Activated T-cell treated with anti-CD3 and anti-CD28 coated beads, Interleukin-2, amount 50 U/mL, for 48 hours (primary cell): ENCODE results near the gene MDM4.
"Not testable (repeated sequence)": the region's sequence is repeated elsewhere in the genome, so short reads cannot be mapped to it uniquely, and the experiment has no call there.

Experiments used
- DNase-seq, 2 experiments: peaks; one replicate each; pipeline ENCODE4 v3.0.0-alpha.2; 2020

Gene MDM4

DNA sequence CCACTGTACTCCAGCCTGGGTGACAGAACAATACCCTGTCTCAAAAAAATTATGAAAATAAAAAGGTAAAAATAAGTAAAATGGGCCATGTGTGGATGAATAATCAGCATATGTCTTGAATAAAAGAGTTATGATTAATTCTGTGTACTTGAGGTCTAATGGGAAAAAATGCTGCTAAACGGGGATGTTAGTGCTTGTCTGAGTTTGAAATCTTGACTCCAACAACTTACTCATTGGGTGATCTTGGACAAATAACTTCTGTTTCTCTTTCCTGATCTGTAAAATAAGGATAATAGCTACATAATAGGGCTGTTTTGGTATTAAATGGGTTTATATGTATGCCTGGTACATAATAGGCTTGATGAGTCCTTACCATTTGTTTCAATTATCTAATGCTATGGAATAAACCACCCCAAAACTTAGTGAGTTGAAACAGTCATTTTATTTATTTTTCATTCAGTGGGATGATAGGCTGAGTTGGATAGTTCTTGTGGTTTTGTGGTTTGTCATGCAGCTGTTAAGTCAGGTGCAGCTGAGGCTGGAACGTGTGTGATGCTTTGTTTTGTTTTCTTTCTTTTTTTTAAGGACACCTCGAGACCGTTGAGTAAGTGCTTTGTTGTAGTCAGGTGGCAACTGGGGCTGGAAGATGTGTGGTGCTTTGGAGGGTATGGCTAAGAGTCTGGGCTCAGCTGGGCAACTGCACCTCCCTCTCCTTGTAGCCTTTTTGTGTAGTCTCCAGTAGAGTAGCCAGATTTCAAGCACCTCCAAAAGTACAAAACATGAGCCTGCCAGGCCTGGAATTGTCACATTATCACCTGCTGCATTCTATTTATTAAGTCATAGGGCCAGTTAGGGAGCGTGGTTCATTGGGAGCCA, 4.9 kb downstream of the MDM4 start:
- DNase-seq: peak; percentile 46 to 48

DNA sequence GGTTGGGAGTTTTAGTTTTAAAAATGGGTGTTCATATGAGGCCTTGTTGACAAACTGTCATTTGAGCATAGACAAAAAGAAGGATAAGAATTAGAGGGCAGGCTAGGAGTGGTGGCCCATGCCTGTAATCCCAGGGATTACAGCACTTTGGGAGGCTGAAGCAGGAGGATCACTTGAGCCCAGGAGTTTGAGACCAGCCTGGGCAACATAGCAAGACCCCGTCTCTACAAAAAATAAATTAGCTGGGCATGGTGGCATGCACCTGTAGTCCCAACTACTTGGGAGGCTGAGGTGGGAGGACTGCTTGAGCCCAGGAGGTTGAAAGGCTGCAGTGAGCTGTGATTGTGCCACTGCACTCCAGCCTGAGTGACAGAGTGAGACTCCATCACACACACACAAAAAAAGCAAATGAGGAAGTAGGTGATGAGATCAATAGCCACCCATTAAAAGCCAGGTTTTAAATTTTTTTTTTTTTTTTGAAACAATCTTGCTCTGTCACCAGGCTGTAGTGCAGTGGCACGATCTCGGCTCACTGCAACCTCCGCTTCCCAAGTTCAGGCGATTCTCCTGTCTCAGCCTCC, 5.8 kb downstream of the MDM4 start:
- not testable (repeated sequence) for DNase-seq

DNA sequence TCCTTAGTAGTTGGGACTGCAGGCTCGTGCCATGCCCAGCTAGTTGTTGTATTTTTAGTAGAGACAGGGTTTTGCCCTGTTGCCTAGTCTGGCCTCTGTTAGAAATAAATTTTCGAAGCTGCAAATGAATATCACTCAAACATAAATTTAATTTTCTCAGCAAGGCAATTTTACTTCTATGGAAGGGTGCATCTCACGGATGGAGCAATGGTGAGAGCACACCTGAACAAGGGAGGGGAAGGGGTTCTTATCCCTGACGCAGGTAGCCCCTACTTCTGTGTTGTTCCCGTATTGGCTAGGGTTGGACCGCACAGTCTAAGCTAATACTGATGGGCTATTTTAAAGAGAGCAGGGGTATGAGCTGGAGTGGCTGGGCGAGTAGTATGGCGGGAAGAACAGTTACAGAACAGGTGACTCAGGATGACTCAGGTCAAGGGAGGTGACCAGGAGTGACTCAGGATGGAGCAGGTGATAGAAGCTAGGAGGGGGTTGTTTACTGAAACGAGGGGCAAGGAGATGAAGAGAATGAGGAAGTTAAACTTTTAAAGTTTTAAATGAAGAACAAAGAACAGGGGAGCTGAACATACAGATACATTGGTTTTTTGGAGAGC, 7.5 kb downstream of the MDM4 start:
- peak in 1 of 2 experiments; percentile 45 for DNase-seq

DNA sequence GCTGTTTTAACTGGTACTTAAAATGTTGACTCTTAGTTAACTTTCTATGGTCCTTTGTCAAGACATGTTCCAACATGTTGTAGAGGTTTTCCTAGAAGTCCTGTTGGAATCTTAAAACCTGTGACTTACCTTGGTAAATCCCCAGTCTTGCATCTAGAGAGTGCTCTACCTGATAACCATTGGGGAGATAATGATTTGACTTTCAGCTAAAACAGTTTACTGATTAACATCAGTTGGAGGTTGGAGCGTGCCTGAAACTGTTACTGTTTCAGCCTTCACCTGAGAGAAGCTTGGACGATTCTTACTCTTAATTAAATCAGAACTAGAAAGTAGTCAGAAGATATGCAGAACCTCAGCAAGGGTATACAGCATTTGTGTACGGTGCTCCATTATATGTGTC, 8.8 kb downstream of the MDM4 start:
- no peak for DNase-seq

- DNase-seq: no peak
Measured at GRCh38 chr1:204528241-204528640, 12.0 kb downstream of the MDM4 start.

DNA sequence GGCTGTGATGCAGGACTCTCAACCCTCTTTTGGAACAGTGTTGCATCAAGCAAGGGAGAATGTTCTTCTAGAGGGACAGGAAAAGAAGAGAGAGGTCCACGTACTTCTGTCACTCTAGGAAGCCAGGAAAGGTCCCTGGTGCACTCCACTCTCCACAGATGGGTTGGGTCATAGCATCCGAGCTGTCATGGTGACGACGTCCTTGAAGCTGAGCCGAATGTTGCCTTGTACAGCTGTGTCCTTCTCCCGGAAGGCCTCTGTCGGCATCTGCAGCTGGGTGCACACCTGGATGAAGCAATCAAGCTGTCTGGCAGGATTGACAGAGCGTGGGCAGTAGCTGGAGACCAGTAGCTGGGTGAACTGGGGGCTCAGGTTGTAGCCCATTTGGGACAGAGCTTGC, 12.5 kb downstream of the MDM4 start:
- DNase-seq: no peak

DNA sequence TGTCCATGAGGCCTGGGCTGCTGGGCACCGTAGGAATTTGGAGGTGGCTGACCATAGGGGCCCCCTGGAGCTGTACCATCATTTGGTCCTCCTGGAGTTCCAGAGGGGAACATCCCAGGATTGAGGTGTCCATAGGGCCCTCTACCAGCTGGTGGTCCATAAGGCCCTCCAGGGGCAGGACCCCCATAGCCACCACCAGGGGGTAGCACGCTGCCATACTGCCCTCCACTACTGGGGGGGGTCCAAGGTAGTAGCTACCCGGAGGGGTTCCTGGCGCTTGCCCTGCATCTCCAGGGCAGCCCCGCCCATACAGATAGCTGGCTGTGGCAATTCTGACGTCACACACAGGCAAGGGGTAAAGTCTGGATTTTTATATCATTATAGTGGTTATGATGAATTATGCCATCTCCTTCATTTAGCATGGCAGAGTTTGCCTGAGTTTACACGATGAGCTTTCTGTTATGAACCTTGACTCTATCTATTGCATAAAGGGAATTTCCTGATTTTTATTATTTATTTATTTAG, 13.2 kb downstream of the MDM4 start:
- DNase-seq: no peak

GRCh38 chr1:204530932-204531331, 14.7 kb downstream of the MDM4 start:
- DNase-seq: no peak

DNA sequence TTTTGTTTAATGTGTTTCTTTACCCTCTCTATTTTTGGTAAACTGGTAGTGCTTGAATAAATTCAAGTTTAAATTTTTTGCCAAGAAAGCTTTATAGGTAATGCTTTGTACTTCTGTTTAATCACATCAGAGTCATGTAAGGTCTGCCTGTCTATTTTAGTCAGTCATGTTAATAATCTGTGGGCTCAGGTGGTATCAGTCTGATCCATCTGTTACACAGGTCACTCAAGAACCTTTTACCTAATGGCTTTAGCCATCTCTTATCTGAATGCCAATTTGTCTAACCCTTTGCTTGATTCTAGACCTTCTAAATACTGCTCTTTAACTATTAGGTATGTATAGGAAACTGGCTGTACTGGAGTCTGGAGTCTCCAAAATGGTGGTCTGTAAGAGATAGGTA, 16.6 kb downstream of the MDM4 start:
- no peak for DNase-seq

DNA sequence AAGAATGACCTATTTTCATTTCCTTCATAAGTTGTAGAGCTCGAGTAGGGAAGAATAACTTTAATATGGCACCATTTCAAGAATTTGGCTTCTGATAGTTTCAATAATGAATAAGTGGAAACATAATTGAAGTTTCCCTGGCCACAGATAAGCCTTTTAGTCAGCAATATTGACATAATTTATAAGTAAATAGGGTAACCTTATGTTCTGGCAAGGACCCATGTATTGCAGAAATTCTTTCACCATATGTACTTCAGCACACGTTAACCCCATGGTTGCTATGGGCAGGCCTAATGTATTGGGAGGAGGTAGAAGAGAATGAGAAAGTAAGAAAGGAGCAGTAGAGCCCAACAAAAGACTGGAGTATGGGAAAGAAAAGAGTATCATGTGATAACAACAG, 25.4 kb downstream of the MDM4 start:
- no peak for DNase-seq

- DNase-seq: no peak
Measured at GRCh38 chr1:204544321-204544720, 28.1 kb downstream of the MDM4 start.

DNA sequence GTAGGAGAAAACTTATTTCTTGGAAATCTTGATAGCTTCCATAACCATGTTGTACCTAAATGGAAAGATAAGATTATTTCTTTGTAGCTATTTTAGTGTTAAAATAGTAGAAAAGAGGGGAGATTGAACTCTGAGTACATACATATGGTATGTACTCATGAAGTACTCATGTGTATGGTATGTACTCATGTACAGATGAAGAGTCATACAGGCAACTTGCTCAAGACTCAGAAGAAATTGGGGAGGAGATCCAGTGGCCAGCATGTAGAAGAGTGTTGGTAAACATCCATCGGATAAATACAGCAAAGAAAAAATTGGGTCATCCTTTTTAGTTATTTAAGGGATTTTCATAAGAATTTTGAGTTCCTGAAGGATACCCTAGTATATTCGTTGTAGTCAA, 29.0 kb downstream of the MDM4 start:
- no peak for DNase-seq

DNA sequence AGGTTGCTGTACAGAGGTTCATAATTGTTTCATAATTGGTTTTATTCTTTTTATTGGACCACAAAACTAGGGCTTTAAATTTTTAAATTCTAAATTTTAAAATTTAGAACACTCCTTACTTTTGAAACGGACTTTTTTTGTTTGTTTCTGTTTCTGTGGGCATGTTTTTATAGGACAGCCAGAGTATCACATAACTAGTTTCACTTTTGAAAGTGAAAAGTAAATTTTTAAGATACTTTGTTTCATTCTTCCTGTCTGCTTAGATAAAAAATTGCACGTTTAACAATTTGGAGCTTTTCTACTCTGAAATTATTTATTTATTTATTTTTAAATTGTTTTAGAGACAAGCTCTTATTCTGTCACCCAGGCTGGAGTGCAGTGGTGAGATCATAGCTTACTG, 29.7 kb downstream of the MDM4 start:
- no peak for DNase-seq

GRCh38 chr1:204548265-204548664, 32.1 kb downstream of the MDM4 start:
- DNase-seq: no peak

- no peak for DNase-seq
Measured at GRCh38 chr1:204549313-204549712, 33.1 kb downstream of the MDM4 start.

DNA sequence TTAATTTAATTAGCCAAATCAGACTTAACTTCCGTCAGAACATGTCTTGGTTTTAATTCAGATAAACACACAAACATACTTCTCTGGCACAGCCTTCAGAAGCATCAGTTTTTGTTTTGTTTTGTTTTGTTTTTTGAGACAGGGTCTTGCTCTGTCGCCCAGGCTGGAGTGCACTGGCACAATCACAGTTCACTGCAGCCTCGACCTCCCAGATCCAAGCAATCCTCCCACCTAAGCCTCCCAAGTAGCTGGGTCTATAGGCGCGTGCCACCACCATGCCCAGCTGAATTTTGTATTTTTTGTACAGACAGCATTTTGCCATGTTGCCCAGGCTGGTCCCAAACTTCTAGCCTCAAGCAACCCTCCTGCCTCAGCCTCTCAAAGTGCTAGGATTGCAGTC, 34.7 kb downstream of the MDM4 start:
- DNase-seq: no peak

DNA sequence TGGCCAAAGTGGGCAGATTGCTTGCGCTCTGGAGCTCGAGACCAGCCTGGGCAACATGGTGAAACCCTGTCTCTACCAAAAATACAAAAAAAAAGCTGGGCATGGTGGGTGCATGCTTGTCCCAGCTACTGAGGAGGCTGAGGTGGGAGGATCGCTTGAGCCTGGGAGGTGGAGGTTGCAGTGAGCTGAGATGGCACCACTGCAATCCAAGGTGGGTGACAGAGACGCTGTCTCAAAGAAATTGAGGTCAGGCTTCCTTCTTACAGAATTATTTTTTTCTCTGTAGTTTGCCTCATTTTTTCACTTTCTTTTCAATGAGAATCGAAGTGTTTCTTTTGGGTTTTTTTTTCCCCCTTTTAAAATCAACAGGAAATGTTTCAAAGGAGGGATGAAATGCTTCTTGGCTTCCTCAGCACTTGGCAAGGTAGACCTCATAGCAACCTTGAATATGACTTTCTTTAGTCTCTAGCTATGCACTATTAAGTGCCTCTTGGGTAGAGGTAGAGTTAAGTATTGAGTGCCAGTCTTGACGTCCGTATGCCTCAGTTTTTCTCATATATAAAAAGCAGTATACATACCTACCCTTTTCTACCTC, 40.3 kb downstream of the MDM4 start:
- DNase-seq: no peak

DNA sequence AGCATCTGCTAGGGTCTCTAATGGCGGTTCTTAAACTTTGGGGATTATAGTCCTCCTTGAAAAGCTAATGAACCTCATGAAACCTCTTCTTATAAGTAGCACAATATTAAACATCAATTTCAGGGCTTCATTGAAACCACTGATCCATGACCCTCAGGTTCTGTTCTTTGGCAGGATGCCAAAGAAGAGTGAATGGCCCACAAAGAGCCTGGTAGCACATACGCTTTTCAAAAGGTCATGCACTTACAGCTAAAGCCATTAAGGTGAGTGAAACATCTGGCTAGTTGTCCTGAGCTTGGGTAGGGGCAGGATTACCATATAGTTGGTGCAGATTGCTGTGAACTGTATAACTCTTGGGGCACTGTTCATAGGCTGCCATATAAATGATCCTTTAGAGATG, 42.3 kb downstream of the MDM4 start:
- no peak for DNase-seq

GRCh38 chr1:204560002-204560401, 43.8 kb downstream of the MDM4 start:
- DNase-seq: not testable (repeated sequence)

- no peak for DNase-seq
Measured at GRCh38 chr1:204560590-204561150, 44.5 kb downstream of the MDM4 start.

- DNase-seq: no peak
Measured at GRCh38 chr1:204562075-204562990, 46.1 kb downstream of the MDM4 start.

DNA sequence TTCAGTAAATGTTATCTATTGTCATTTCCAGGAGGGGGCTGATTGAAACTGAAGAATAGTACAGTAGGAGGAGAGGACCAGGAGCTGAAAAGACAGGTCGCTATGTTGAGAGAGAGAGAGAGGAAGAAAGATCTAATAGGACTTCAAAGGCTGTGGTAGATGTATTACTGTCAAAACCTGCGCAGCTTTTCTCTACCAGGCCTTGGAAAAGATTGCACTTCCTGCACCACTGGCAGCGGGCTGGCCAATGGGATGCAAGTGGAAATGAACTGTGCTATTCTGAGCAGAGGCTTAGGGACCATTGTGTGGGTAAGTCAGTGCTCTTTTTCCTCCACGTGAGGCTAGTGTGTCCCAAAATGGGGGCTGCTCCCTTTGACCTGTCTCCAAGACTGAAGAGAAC, 47.1 kb downstream of the MDM4 start:
- DNase-seq: no peak
